Hepatic stellate cell (primary cell): ENCODE results near the gene TMEM234.
A peak's percentile ranks its signal among the peaks of the same experiment; 100 is the strongest.
"Not testable (repeated sequence)": the region's sequence is repeated elsewhere in the genome, so short reads cannot be mapped to it uniquely, and the experiment has no call there.

Experiments used
- DNase-seq: peaks from one replicate; pipeline ENCODE4 v3.0.0; 2011; ENCODE audit warnings: low spot score

Gene TMEM234

GRCh38 chr1:32221980-32222755 is at the start of gene TMEM234, which contains the start of gene EIF3I:
Gene TMEM234 (minus strand): TSS chr1:32222353. CDS start chr1:32222322, 31 bp downstream.
Gene EIF3I (plus strand): TSS chr1:32222407. CDS start chr1:32222442, 35 bp downstream.
- peak; percentile 94 for DNase-seq

GRCh38 chr1:32269744-32270143 is 47.6 kb upstream of the TMEM234 start:
- DNase-seq: no peak

- peak; percentile 80 for DNase-seq
Measured at GRCh38 chr1:32266921-32267591, 44.9 kb upstream of the TMEM234 start.

DNA sequence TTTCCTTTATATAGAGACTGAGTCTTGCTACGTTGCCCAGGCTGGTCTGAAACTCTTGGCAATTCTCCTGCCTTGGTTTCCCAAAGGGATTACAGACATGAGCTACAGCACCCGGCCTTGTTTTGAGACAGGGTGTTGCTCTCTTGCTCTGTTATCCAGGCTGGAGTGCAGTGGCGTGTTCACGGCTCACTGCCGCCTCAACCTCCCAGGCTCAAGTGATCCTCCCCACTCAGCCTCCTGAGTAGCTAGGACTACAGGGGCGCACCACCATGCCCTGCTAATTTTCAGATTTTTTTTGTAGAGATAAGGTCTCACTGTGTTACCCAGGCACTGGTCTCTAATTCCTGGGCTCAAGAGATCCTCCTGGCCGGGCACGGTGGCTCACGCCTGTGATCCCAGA is 43.7 kb upstream of the TMEM234 start:
- DNase-seq: no peak

DNA sequence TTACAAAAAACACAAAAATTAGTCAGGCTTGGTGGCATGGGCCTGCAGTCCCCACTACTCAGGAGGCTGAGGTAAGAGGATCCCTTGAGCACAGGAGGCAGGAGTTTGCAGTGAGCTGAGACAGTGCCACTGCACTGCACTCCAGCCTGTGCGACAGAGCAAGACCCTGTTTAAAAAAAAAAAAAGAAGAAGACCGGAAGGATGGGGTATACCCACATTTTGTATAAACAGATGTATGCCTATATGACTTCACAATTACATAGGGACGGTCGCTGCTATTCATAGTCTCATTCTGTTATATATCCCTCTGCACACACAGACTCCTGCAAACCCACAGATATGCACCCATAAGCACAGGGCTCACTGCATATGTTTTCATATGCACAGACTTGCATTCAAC is 41.6 kb upstream of the TMEM234 start:
- no peak for DNase-seq

- DNase-seq: not testable (repeated sequence)
Measured at GRCh38 chr1:32263236-32263593, 41.1 kb upstream of the TMEM234 start.

DNA sequence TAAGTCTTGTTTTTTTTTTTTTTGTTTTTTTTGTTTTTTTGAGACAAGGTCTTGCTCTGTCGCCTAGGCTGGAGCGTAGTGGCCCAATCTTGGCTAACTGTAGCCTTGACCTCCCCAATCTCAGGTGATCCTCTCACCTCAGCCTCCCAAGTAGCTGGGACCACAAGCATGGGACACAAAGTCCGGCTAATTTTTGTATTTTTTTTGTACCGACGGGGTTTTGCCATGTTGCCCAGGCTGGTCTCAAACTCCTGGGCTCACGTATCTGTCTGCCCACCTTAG is 35.0 kb upstream of the TMEM234 start:
- DNase-seq: no peak

DNA sequence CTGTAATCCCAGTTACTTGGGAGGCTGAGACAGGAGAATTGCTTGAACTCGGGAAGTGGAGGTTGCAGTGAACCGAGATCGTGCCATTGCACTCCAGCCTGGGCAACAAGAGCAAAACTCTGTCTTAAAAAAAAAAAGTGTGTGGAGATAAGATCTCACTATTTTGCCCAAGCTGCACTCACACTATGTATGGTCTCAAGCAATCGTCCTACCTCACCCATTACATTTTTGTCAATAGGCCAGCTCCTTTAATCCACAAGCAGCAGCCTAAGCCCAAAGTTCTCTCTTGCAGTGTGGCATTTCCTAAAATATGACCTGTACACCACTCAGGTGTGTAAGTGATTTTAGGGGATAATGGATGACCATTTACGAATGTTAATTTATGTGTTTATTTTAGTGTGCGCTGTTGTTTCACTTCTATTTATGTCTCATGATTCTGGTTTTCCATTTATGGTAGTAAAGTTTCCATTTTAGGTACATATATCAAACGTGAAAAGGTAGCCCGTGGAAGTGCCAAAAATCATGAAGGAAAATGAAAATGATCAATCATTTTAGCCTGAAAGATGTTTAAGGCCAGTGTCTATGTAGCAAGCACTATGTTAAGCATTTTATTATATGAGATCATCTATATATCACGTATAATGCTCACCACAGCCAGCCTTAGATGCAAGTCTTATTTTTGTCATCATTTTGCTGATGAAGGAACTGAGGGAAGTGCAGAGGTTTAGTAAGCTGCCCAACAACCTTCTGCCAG is 34.5 kb upstream of the TMEM234 start:
- no peak for DNase-seq

GRCh38 chr1:32255072-32256071 is 33.2 kb upstream of the TMEM234 start:
- DNase-seq: no peak

- peak; percentile 2 for DNase-seq
Measured at GRCh38 chr1:32250893-32251716, 29.0 kb upstream of the TMEM234 start, which contains the start of gene LCK. Gene LCK (plus strand): TSS chr1:32251265. CDS start chr1:32274330, 23,065 bp downstream.

GRCh38 chr1:32249831-32250525 is 27.8 kb upstream of the TMEM234 start:
- DNase-seq: no peak

GRCh38 chr1:32247983-32248889 is 26.1 kb upstream of the TMEM234 start:
- peak; percentile 68 for DNase-seq

GRCh38 chr1:32247452-32247851 is 25.3 kb upstream of the TMEM234 start:
- DNase-seq: no peak

DNA sequence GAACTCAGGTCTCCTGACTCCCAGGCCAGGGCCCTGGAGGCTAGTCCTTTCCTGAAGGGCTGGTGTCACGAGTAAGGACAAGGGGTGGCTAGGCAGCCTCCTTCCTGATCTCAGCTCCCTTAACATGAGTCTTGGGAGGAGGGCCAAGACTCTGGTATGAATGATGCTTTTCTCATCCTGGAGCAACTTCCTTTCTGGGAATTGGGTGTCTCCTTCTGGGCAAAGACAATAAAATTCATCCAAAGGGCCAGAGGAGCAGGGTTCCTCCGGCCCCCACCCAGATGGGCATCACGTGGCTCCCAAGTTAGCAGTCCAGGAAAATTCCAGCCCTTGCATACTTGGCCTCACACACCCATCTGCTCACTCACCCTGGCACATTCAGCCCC is 24.7 kb upstream of the TMEM234 start, which contains the start of gene FAM167B:
FAM167B (plus strand) TSS at position 335 of the 386 bp plus-strand sequence. CDS start 200 bp downstream, outside the sequence.
- DNase-seq: peak; percentile 83

- DNase-seq: no peak
Measured at GRCh38 chr1:32242341-32242851, 20.2 kb upstream of the TMEM234 start.

- peak; percentile 67 for DNase-seq
Measured at GRCh38 chr1:32241001-32241763, 19.0 kb upstream of the TMEM234 start.

DNA sequence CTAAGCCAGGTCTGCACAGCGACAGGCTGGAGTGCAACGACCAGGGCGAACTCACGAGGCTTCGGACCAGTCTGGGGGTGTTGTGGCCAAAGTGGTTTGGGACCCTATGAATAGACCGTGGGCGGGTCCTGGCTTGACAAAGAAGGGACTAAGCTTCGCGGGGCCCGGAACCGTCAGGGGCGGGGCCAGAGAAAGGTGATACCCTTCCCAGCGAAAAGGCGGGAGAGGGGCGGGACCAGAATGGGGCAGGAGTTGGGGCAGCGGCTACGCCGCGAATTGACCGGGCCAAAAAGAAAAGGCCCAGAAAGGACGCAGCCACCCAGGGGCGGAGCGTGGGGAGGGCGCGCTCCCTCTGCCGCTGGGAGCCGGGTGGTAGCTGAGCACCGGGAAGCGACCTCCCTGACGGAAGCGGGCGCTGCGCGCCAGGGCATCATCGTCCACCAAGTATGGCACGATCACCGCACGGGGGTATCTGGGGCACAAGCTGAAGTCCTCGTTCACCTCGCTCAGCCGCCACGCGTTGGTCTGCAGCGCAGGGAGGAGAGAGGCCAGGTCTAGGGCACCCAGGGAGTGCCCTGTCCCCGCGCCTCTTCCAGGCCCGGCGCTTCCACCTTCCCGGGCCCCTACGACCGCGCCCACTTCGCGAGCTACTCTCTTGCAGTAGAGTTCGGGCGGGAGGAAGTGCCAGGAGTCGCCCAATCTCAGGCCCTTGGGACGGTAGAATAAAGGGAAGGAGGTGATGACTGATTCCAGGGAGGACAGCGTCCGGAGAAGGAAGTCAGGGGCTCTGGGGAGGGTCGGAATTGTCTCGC is 18.2 kb upstream of the TMEM234 start:
- DNase-seq: peak; percentile 71
